HEK293 (cell line): Measurements from ENCODE around the gene SECISBP2L.

Experiments used
- CTCF ChIA-PET: fragments of 350-600 bp; formaldehyde crosslinking; extraction: SDS; loops from one replicate; lab custom pipeline; 2021; ENCODE audit warnings: antibody characterized with exemption; lab: Yijun Ruan, JAX
- POLR2A ChIA-PET: fragments of 300-600 bp; formaldehyde crosslinking; extraction: SDS; loops from one replicate; lab custom pipeline; 2020; ENCODE audit warnings: antibody characterized with exemption, inconsistent platforms; lab: Yijun Ruan, JAX
- H3K27ac ChIP-seq: fragments of 200-500 bp; sonication (Bioruptor generic); 2 replicates; pipeline ENCODE4 v1.5.1; 2014; ENCODE audit warnings: low read depth, low read length, control low read depth, inconsistent platforms; ENCODE audit errors: extremely low read depth
- H3K36me3 ChIP-seq, 2 experiments: fragments of 200-500 bp in 1 of 2; sonication (Bioruptor generic) in 1 of 2; 1 replicate in 1 of 2; 2 replicates in 1 of 2; pipeline ENCODE4 v1.5.1; 2014 to 2017; ENCODE audit warnings: inconsistent platforms in 2 of 2, low read length in 2 of 2; ENCODE audit not compliant: control insufficient read depth in 2 of 2, insufficient read depth in 1 of 2
- H3K4me1 ChIP-seq: fragments of 200-500 bp; sonication (Bioruptor generic); 2 replicates; pipeline ENCODE4 v1.5.1; 2014; ENCODE audit warnings: mild to moderate bottlenecking, low read length, inconsistent platforms; ENCODE audit not compliant: control insufficient read depth, insufficient read depth
- H3K4me3 ChIP-seq: 2 replicates; pipeline ENCODE4 v1.5.1; 2011; ENCODE audit warnings: low read depth, mild to moderate bottlenecking, control low read depth, low read length, moderate library complexity
- H3K9me3 ChIP-seq: fragments of 200-500 bp; sonication (Bioruptor generic); 2 replicates; pipeline ENCODE4 v1.5.1; 2014; ENCODE audit warnings: low read depth, low read length, inconsistent platforms; ENCODE audit not compliant: control insufficient read depth, insufficient read depth
- BCL11B ChIP-seq: fragments of 450-650 bp; formaldehyde crosslinking; IDR thresholded peaks from 2 replicates; pipeline ENCODE4 v1.5.1; 2016; ENCODE audit warnings: low read depth, missing biosample characterization, missing genetic modification characterization
- FEZF1 ChIP-seq: fragments of 450-650 bp; formaldehyde crosslinking; IDR thresholded peaks from 2 replicates; pipeline ENCODE4 v1.5.1; 2016; ENCODE audit warnings: missing biosample characterization, missing genetic modification characterization
- GFI1B ChIP-seq: fragments of 450-650 bp; formaldehyde crosslinking; IDR thresholded peaks from 2 replicates; pipeline ENCODE4 v1.5.1; 2016; ENCODE audit warnings: missing biosample characterization, missing genetic modification characterization
- GLIS1 ChIP-seq: fragments of 450-650 bp; formaldehyde crosslinking; IDR thresholded peaks from 2 replicates; pipeline ENCODE4 v1.5.1; 2016; ENCODE audit warnings: missing biosample characterization, missing genetic modification characterization
- KLF7 ChIP-seq: fragments of 450-650 bp; formaldehyde crosslinking; IDR thresholded peaks from 2 replicates; pipeline ENCODE4 v1.5.1; 2016; ENCODE audit warnings: missing biosample characterization, missing genetic modification characterization, borderline replicate concordance
- MYNN ChIP-seq: fragments of 450-650 bp; formaldehyde crosslinking; IDR thresholded peaks from 2 replicates; pipeline ENCODE4 v1.5.1; 2016; ENCODE audit warnings: missing biosample characterization, missing genetic modification characterization, borderline replicate concordance
- MZF1 ChIP-seq: fragments of 450-650 bp; formaldehyde crosslinking; IDR thresholded peaks from 2 replicates; pipeline ENCODE4 v1.5.1; 2017; ENCODE audit warnings: missing biosample characterization, missing genetic modification characterization, borderline replicate concordance
- TCF7L2 ChIP-seq: IDR thresholded peaks from 2 replicates; pipeline ENCODE4 v1.6.1; 2011; ENCODE audit warnings: low read depth, mild to moderate bottlenecking, inconsistent platforms, low read length, moderate library complexity, borderline replicate concordance
- ZBTB17 ChIP-seq: fragments of 450-650 bp; formaldehyde crosslinking; IDR thresholded peaks from 2 replicates; pipeline ENCODE4 v1.5.1; 2016; ENCODE audit warnings: missing biosample characterization, missing genetic modification characterization
- ZBTB21 ChIP-seq: fragments of 450-650 bp; formaldehyde crosslinking; IDR thresholded peaks from 2 replicates; pipeline ENCODE4 v1.5.1; 2017; ENCODE audit warnings: missing biosample characterization, missing genetic modification characterization
- ZNF155 ChIP-seq: fragments of 450-650 bp; formaldehyde crosslinking; IDR thresholded peaks from 2 replicates; pipeline ENCODE4 v1.5.1; 2016; ENCODE audit warnings: missing biosample characterization, missing genetic modification characterization
- ZNF175 ChIP-seq: fragments of 450-650 bp; formaldehyde crosslinking; IDR thresholded peaks from 2 replicates; pipeline ENCODE4 v1.5.1; 2016; ENCODE audit warnings: missing biosample characterization, missing genetic modification characterization
- ZNF184 ChIP-seq: fragments of 450-650 bp; IDR thresholded peaks from 2 replicates; pipeline ENCODE4 v1.5.1; 2018; ENCODE audit warnings: missing biosample characterization, mild to moderate bottlenecking, missing genetic modification characterization
- ZNF211 ChIP-seq: fragments of 450-650 bp; formaldehyde crosslinking; IDR thresholded peaks from 2 replicates; pipeline ENCODE4 v1.5.1; 2016; ENCODE audit warnings: low read depth, missing biosample characterization, missing genetic modification characterization
- ZNF248 ChIP-seq: fragments of 450-650 bp; formaldehyde crosslinking; IDR thresholded peaks from 2 replicates; pipeline ENCODE4 v1.5.1; 2017; ENCODE audit warnings: missing biosample characterization, missing genetic modification characterization
- ZNF292 ChIP-seq: fragments of 450-650 bp; formaldehyde crosslinking; IDR thresholded peaks from 2 replicates; pipeline ENCODE4 v1.5.1; 2016; ENCODE audit warnings: low read depth, missing biosample characterization, missing genetic modification characterization, borderline replicate concordance
- ZNF341 ChIP-seq: fragments of 450-650 bp; formaldehyde crosslinking; IDR thresholded peaks from 2 replicates; pipeline ENCODE4; 2016; ENCODE audit warnings: low read depth, missing biosample characterization, missing genetic modification characterization
- ZNF350 ChIP-seq: fragments of 450-650 bp; formaldehyde crosslinking; IDR thresholded peaks from 2 replicates; pipeline ENCODE4 v1.5.0; 2017; ENCODE audit warnings: missing biosample characterization, mild to moderate bottlenecking, missing genetic modification characterization
- ZNF354C ChIP-seq: fragments of 450-650 bp; formaldehyde crosslinking; IDR thresholded peaks from 2 replicates; pipeline ENCODE4 v1.5.1; 2016; ENCODE audit warnings: missing biosample characterization, missing genetic modification characterization, low read depth, borderline replicate concordance
- ZNF544 ChIP-seq: fragments of 450-650 bp; formaldehyde crosslinking; IDR thresholded peaks from 2 replicates; pipeline ENCODE4 v1.5.0; 2017; ENCODE audit warnings: missing biosample characterization, missing genetic modification characterization
- ZNF621 ChIP-seq: fragments of 450-650 bp; formaldehyde crosslinking; IDR thresholded peaks from 2 replicates; pipeline ENCODE4 v1.5.1; 2017; ENCODE audit warnings: missing biosample characterization, missing genetic modification characterization
- ZNF629 ChIP-seq: fragments of 450-650 bp; formaldehyde crosslinking; IDR thresholded peaks from 2 replicates; pipeline ENCODE4 v1.5.1; 2017; ENCODE audit warnings: missing biosample characterization, missing genetic modification characterization
- ZNF658 ChIP-seq: fragments of 450-650 bp; formaldehyde crosslinking; IDR thresholded peaks from 2 replicates; pipeline ENCODE4; 2016; ENCODE audit warnings: missing biosample characterization, missing genetic modification characterization
- ZNF747 ChIP-seq: fragments of 450-650 bp; formaldehyde crosslinking; IDR thresholded peaks from 2 replicates; pipeline ENCODE4 v1.5.1; 2016; ENCODE audit warnings: missing biosample characterization, missing genetic modification characterization
- ZNF768 ChIP-seq: fragments of 450-650 bp; formaldehyde crosslinking; IDR thresholded peaks from 2 replicates; pipeline ENCODE4 v1.5.1; 2018; ENCODE audit warnings: missing biosample characterization, mild to moderate bottlenecking, missing genetic modification characterization
- ZNF830 ChIP-seq: fragments of 450-650 bp; IDR thresholded peaks from 2 replicates; pipeline ENCODE4 v1.5.0; 2018; ENCODE audit warnings: missing biosample characterization, missing genetic modification characterization, low read depth, mild to moderate bottlenecking, moderate library complexity
- ZNF837 ChIP-seq: fragments of 450-650 bp; formaldehyde crosslinking; IDR thresholded peaks from 2 replicates; pipeline ENCODE4 v1.5.1; 2016; ENCODE audit warnings: missing biosample characterization, missing genetic modification characterization
- TF ChIP-seq, protein P1 (sequence below): fragments of 450-650 bp; formaldehyde crosslinking; IDR thresholded peaks from 2 replicates; pipeline ENCODE4 v1.5.1; 2017; ENCODE audit warnings: missing biosample characterization, mild to moderate bottlenecking, missing genetic modification characterization, moderate library complexity
- TF ChIP-seq, protein P2 (sequence below): fragments of 450-650 bp; formaldehyde crosslinking; IDR thresholded peaks from 2 replicates; pipeline ENCODE4 v1.5.1; 2016; ENCODE audit warnings: missing biosample characterization, missing genetic modification characterization
- TF ChIP-seq, protein P3 (sequence below): sonication (generic); formaldehyde crosslinking; IDR thresholded peaks from 2 replicates; pipeline ENCODE4 v1.8.1; 2022; ENCODE audit warnings: mild to moderate bottlenecking, moderate library complexity, missing genetic modification reagents
- TF ChIP-seq, protein P4 (sequence below): fragments of 450-650 bp; formaldehyde crosslinking; IDR thresholded peaks from 2 replicates; pipeline ENCODE4 v1.5.1; 2017; ENCODE audit warnings: missing biosample characterization, missing genetic modification characterization

Gene SECISBP2L

DNA sequence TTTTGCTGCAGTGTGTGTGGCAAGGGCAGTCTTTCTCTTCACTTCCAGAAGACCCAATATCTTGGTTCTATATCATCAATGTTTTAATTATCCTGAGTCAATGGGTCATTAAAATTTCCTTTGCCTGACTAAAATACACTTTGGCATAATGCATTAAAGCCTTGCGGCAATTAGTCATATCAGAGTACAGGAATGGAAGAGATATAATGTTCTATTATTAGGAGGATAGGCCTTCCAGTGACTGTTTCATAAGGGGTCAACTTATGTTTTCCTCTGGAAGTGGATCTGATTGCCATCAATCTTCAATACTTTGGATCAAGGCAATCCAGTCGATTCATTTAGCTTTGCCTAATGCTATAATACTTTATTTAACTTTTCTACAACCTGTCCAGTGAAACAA is 9.4 kb upstream of the SECISBP2L start:
- Histone ChIP-seq H3K27ac (no peak overlapping the region), H3K4me3 (no peak overlapping the region), H3K9me3 (no peaks in the 10 kb centered on the region), H3K4me1 (no peaks in the 10 kb centered on the region), H3K36me3 (no peaks in the 10 kb centered on the region)
- TF ChIP-seq ZNF621 (tag by site-specific recombination), result no peak
- no peak for TF ChIP-seq ZNF544 (tag by site-specific recombination)
- no peak for TF ChIP-seq ZBTB17
- TF ChIP-seq, protein P1, sequence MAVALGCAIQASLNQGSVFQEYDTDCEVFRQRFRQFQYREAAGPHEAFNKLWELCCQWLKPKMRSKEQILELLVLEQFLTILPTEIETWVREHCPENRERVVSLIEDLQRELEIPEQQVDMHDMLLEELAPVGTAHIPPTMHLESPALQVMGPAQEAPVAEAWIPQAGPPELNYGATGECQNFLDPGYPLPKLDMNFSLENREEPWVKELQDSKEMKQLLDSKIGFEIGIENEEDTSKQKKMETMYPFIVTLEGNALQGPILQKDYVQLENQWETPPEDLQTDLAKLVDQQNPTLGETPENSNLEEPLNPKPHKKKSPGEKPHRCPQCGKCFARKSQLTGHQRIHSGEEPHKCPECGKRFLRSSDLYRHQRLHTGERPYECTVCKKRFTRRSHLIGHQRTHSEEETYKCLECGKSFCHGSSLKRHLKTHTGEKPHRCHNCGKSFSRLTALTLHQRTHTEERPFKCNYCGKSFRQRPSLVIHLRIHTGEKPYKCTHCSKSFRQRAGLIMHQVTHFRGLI (tag by site-specific recombination), result no peak
- TF ChIP-seq GLIS1, result no peak
- TF ChIP-seq ZNF350 (tag by site-specific recombination), result no peak
- TF ChIP-seq MZF1 (tag by site-specific recombination), result no peak
- TF ChIP-seq FEZF1 (tag by site-specific recombination), result no peak
- TF ChIP-seq ZNF354C (tag by site-specific recombination), result no peak
- TF ChIP-seq ZBTB21 (tag by site-specific recombination), result no peak
- TF ChIP-seq ZNF292 (tag by site-specific recombination), result no peak
- TF ChIP-seq ZNF658 (tag by site-specific recombination), result no peak
- no peak for TF ChIP-seq ZNF629
- no peak for TF ChIP-seq GFI1B (tag by site-specific recombination)
- no peak for TF ChIP-seq BCL11B
- TF ChIP-seq ZNF175 (tag by site-specific recombination), result no peak
- ChIA-PET POLR2A (no interaction called here), CTCF (interaction anchor here (0.6 kb wide), 1 partner anchor 80 kb away, joined by 3 read pairs; no protein-coding TSS in a partner anchor)

DNA sequence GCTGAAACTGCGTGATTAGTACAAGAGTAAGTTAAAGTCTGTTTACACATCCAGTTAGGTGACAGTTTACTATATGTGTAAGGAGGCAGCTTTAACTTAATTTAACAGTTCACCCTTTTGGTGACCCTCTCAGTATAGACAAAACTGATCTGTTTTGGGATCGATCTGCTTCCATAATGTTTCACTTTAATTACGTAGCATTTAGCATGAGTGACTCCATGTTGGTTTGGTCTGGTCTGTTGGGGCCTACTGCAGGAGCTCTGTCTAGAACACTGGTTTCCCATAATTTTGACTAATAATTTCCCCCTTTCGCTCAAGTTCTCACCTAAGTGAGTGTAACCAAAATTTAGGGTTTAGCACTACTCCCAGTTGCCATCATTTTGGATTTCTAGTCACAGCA is 6.4 kb upstream of the SECISBP2L start:
- Histone ChIP-seq H3K4me1 (no peaks in the 10 kb centered on the region), H3K36me3 (no peaks in the 10 kb centered on the region), H3K4me3 (no peak overlapping the region), H3K9me3 (no peaks in the 10 kb centered on the region), H3K27ac (no peak overlapping the region)
- TF ChIP-seq ZNF341 (tag by site-specific recombination), result no peak
- TF ChIP-seq ZNF768 (tag by site-specific recombination), result no peak
- TF ChIP-seq ZNF830 (tag by site-specific recombination), result no peak
- TF ChIP-seq ZNF155, result no peak
- TF ChIP-seq, protein P2, sequence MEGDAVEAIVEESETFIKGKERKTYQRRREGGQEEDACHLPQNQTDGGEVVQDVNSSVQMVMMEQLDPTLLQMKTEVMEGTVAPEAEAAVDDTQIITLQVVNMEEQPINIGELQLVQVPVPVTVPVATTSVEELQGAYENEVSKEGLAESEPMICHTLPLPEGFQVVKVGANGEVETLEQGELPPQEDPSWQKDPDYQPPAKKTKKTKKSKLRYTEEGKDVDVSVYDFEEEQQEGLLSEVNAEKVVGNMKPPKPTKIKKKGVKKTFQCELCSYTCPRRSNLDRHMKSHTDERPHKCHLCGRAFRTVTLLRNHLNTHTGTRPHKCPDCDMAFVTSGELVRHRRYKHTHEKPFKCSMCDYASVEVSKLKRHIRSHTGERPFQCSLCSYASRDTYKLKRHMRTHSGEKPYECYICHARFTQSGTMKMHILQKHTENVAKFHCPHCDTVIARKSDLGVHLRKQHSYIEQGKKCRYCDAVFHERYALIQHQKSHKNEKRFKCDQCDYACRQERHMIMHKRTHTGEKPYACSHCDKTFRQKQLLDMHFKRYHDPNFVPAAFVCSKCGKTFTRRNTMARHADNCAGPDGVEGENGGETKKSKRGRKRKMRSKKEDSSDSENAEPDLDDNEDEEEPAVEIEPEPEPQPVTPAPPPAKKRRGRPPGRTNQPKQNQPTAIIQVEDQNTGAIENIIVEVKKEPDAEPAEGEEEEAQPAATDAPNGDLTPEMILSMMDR, result no peak
- TF ChIP-seq TCF7L2, result no peak
- no peak for TF ChIP-seq ZNF211
- TF ChIP-seq ZNF292 (tag by site-specific recombination), result no peak
- no peak for TF ChIP-seq ZNF747 (tag by site-specific recombination)
- TF ChIP-seq, protein P3, sequence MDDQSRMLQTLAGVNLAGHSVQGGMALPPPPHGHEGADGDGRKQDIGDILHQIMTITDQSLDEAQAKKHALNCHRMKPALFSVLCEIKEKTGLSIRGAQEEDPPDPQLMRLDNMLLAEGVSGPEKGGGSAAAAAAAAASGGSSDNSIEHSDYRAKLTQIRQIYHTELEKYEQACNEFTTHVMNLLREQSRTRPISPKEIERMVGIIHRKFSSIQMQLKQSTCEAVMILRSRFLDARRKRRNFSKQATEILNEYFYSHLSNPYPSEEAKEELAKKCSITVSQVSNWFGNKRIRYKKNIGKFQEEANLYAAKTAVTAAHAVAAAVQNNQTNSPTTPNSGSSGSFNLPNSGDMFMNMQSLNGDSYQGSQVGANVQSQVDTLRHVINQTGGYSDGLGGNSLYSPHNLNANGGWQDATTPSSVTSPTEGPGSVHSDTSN, result no peak
- TF ChIP-seq GFI1B (tag by site-specific recombination), result no peak
- no peak for TF ChIP-seq ZNF837 (tag by site-specific recombination)
- TF ChIP-seq KLF7 (tag by site-specific recombination), result no peak
- TF ChIP-seq, protein P4, sequence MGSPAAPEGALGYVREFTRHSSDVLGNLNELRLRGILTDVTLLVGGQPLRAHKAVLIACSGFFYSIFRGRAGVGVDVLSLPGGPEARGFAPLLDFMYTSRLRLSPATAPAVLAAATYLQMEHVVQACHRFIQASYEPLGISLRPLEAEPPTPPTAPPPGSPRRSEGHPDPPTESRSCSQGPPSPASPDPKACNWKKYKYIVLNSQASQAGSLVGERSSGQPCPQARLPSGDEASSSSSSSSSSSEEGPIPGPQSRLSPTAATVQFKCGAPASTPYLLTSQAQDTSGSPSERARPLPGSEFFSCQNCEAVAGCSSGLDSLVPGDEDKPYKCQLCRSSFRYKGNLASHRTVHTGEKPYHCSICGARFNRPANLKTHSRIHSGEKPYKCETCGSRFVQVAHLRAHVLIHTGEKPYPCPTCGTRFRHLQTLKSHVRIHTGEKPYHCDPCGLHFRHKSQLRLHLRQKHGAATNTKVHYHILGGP (tag by site-specific recombination), result no peak
- TF ChIP-seq ZNF184 (tag by site-specific recombination), result no peak
- TF ChIP-seq ZNF248 (tag by site-specific recombination), result no peak
- TF ChIP-seq, protein P1 (tag by site-specific recombination), result no peak
- TF ChIP-seq MYNN, result no peak
- ChIA-PET CTCF (no interaction called here), POLR2A (no interaction called here)
